CD4-positive, alpha-beta T cell treated with Interleukin-4 for 4 hours (primary cell): ENCODE measurements around the gene RITA1.
"Not testable (repeated sequence)": the region's sequence is repeated elsewhere in the genome, so short reads cannot be mapped to it uniquely, and the experiment has no call there.

Experiments
- DNase-seq: peaks from one replicate; pipeline ENCODE4 v3.0.0-alpha.2; 2020

The RITA1 gene, protein sequence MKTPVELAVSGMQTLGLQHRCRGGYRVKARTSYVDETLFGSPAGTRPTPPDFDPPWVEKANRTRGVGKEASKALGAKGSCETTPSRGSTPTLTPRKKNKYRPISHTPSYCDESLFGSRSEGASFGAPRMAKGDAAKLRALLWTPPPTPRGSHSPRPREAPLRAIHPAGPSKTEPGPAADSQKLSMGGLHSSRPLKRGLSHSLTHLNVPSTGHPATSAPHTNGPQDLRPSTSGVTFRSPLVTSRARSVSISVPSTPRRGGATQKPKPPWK

DNA sequence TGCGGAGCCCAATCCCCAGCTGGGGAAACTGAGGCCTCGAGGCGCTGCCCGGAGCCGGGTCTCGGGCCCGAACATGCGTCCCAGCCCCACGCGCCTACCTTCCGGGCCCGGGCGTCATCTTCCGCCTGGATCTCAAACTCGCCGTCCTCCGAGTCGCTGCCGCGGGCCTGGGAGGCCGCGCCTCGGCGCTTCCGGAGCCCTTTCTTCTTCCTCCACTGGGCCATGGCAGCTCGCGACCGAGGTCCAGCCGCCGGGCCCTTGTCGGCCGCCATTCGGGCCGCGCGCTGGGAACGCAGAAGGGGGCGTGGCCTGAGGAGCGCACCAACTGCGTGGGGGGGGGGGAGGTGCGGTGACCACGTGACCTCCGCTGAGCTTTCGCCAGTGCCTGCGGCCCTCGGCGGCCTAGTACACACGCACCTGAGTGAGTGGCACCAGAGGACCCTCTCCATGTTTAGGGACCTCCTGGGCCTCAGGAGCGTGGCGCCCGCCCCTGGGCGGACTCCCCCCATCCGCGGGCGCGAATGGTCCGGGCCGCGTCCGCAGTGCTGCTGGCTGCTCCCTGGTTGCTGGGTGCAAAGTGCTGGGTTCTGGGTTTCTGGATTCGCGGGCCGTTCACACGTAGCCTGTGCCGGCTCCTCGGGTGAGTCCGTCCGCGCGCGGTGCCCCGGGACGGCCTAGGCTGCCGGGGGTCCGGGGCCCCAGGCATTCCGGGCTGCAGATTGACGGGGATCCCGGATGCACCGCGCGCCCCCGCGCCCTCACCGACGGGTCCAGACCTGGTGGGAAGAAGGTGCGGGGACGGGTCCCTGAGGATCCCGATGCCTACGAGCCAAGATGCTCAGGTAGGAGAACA lies at the start of gene RITA1, which contains the start of gene DDX54:
RITA1 (plus strand) TSS at position 542 of the 853 bp plus-strand sequence. CDS start 1,026 bp downstream, outside the sequence.
DDX54 (minus strand) TSS at position 299 of the 853 bp plus-strand sequence; CDS start at position 272, 27 bp downstream.
- peak; percentile 74 for DNase-seq

DNA sequence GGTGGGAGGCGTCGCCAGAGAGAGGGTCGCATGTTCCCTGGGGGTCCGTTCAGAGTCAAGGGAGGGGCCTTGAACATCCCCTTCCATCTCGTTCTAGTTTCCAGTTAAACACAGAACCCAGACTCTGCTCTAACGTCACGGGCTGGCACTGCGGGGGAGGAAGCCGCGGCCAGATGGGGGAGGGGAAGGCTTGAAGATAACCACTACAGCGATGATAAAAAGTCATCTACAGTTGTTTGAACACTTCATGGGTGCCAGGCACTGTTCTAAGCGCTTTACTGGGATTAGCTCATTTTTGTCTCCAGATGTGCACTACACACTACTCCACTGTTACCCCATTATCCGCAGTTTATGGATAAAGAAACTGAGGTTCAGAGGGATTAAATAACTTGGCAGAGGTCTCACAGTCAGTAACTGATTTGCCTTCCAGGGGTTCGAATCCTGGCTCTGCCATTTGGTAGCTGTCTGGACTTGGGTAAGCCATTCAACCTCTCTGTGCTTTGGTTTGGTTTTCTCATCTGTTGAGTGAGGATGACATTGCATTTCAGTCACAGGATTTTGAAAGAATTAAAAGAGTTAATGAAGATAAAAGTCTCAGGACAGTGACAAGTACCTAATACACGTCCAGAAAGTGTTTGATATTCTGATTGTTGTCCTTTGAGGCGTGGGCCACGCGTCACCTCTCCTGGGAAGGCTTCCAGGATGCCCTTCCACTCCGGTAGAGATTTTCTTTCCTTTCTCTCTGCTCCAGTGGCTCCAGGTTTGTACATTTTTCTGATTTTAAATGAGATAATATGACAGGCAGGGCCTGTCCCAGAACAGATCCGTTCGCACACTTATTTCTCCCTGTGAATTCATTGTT lies 49.2 kb upstream of the RITA1 start:
- peak; percentile 14 for DNase-seq

DNA sequence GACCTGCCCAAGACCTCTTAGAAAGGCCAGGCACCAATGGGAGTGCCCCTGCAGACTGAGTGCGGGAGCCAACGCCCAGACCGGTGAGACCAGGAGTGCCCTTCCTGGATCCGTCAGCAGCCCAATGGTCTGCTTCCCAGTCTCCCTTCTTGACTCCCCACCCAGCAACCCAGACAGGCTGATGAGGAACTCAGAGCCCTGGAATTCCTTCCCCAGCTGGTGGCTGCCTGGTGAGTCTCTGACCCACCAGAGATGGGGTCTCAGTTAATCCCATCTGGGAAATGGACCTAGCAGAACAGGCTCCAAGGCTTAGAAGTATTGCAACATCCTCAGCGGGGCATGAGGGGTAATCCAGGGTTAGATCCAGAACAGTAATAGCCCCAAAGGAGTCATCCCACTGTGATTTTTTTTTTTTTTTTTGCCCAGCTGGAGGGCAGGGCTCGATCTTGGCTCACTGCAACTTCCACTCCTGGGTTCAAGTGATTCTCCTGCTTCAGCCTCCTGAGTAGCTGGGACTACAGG lies 48.5 kb upstream of the RITA1 start:
- no peak for DNase-seq

DNA sequence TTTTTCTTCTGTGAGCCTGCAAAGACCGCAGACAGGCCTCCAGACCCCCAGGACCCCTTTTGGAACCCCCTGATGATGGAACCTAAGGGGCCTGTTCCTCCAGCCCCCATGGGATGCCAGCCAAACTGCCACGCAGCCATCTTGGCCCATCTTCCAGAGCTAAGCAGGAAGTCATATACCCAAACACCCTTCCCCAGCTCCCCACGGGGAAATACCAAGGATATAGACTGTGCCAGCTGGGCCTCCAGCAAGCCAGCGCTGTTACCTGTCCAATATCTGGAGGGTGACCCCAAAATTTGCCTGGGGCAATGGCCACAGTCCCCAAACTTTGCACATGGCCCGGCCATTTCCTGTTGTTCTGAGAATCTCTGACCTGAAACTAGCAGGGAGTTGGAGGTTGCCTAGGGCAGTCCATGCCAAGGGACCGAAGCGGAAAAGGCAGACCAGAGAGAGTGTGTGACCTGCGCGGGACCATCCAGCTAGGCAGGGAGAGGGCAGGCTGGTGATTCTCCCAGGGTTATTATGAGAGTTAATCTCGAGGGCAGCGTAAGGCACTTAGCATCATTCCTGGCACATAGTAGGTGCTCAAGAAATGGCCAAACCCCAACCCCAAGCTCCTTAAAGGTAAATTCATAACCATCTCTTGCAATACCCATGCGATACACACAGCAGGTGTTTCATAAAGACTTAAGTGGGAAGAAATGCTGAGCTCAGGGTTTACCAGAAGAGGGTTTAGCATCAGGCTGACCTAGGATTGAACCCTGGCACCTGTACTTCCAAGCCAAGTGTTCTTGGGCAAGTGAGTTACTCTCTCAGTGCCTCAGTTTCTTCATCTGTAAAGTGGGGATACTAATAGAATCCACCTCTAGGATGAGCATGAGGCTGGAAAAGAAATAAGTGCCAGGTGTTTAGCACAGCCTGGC lies 47.4 kb upstream of the RITA1 start:
- DNase-seq = no peak

DNA sequence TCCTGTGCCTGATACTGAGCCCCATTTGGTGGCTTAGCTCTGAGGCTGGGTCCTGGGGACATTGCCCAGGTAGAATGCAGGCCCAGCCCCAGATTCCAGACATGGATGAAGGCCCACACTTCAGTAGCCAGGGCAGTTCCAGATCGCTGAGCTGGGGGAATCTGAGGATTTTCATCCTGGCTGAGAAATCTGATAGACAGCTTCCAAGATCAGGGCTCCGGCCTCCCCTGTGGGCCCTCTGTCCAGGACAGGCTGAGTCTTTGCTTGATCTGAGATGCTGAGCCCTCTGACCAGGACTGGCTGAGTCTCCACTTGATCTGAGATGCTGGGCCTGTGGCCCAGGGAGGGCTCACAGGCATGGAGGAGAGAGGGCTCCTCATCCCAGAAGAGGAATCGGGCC lies 46.7 kb upstream of the RITA1 start:
- DNase-seq = no peak

DNA sequence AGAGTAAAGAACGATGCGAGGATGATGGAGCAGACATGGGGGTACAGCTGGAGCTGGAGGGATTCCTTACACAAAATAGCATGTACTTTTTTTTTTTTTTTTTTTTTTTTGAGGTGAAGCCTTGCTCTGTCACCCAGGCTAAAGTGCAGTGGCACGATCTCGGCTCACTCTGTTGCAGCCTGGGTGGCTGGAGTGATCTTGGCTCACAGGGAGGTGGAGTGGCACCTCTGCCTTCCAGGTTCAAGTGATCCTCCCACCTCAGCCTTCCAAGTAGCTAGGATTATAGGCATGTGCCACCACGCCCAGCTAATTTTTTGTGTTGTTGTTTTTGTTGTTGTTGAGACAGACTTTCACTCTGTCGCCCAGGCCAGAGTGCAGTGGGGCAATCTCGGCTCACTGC lies 44.8 kb upstream of the RITA1 start:
- DNase-seq = no peak

DNA sequence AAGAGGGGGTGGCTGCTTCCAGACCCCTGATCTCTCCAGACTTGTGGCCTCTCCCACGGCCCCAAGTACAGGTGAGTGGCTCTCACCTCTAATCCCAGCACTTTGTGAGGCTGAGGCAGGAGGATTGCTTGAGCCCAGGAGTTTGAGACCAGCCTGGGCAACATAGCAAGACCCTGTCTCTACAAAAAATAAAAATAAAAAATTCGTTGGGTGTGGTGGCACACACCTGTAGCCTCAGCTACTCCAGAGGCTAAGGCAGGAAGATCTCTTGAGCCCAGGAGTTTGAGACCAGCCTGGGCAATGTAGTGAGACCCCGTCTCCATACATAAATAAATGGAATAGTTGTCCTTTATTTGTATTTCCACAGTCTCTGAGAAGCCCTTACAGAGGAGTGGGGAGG lies 43.8 kb upstream of the RITA1 start:
- not testable (repeated sequence) for DNase-seq

DNA sequence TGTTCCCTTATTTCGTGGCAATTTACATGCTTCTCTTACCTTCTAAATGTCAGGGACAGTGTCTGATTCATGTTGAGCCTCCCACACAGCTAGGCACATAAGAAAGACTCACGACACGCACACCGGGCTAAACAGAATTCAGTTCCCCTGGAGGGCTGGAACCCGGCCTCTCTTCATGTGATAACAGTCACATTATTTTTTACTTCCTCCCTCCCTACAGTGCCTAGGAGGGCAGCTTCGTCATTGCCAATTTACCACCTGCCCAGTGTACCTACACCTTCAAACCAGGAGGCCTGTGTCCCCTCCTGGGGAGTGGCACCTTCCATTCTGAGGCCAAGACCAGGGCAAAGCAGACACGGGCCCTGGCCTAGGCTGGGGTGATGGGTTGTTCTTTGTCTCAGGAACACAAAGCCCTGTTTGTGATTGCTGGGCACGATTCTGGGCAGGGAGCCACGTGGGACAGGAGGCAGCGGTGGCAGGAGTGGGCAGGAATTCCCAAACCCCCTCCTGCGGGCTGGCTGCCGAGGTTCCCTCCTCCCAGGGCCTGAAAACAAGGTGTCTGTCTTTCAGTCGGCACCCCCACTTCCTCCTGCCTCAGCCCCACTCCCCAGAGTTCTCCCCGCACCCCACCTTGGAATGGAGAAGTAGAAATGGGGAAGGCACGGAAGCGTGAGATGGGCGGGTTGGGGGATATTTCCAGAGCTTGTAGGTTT lies 43.2 kb upstream of the RITA1 start:
- peak; percentile 6 for DNase-seq

DNA sequence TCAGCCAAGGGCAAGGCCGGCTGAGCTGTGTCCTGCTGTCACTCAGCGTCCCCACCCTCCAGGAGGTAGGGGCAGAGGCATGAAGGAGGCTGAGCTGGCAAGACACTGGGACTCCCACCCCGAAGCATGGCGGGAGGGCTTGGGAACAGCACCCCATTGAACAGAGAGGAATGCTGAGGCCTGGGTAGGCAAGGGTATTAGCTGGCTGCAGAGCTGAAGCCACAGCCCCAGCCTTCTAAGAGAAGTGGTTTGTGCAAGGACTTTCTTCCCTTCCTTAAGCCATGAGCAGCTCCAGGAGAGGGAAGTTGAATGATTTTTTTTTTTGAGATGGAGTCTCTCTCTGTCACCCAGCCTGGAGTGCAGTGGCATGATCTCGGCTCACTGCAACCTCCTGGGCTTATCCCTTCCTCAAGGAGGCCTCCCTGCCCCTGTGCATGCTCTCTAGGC lies 42.6 kb upstream of the RITA1 start:
- DNase-seq = no peak

DNA sequence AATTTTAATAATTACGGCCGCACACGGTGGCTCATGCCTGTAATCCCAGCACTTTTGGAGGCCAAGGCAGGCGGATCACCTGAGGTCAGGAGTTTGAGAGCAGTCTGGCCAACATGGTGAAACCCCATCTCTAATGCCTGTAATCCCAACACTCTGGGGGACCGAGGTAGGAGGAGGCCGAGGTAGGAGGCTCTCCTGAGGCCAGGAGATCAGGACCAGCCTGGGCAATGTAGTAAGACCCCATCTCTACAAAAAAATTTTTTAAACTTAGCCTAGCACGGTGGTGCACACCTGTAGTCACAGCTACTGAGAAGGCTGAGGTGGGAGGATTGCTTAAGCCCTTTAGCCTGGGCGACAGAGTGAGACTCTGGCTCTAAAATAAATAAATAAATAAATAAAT lies 41.6 kb upstream of the RITA1 start:
- DNase-seq = no peak

DNA sequence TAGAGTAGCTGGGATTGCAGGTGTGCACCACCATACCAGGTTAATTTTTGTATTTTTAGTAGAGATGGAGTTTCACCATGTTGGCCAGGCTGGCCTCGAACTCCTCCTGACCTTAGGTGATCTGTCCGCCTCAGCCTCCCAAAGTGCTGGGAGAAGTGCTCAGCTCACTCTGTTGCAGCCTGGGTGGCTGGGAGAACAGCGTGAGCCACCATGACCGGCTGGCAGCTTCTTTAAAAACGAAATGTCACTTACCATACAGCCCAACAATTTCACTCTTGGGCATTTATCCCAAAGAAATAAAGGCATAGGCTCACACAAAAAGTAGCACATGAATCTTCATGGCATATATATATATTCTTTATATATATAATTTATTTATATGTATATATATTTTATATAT lies 40.7 kb upstream of the RITA1 start:
- DNase-seq = no peak

DNA sequence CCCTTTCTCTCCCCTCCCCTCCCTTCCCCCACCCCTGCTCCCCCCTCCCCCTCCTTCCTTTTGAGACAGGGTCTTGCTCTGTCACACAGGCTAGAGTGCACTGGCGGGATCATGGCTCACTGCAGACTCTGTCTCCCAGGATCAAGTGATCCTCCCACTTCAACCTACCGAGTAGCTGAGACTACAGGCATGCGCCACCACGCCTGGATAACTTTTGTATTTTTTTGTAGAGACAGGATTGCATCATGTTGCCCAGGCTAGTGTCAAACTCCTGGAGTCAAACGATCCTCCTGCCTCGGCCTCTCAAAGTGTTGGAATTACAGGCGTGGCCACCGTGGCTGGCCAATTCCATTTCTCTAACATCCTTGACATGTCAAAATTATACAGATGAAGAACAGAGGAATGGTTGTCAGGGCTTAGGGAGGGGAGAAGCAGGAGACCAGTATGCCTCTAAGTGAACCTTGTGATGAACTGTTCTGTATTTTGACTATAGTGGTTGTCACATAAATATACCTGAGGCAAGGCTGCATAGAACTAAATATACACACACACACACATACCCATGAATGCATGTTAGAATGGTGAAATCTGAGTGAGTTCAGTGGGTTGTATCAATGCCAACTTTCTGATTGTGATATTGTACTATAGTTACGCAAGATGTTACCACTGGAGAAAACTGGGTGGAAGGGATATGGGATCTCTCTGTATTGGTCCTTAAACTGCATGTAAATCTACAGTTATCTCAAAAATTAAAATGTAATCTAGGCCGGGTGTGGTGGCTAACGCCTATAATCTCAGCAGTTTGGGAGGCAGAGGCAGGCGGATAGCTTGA lies 39.6 kb upstream of the RITA1 start:
- DNase-seq = no peak

DNA sequence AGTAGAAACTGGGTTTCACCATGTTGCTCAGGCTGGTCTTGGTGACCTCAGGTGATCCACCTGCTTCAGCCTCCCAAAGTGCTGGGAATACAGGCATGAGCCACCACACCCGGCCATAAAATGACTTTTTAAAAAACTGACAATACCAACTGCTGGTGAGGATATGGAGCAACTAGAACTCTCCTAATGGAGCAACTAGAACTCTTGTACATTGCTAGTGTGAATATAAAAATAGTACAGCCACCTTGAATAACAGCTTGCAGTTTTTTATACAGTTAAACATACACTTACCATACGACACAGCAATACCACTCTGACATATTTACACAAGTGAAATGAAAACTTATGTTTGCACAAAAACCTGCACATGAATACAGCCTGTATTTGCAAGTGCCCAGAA lies 38.5 kb upstream of the RITA1 start:
- no peak for DNase-seq

DNA sequence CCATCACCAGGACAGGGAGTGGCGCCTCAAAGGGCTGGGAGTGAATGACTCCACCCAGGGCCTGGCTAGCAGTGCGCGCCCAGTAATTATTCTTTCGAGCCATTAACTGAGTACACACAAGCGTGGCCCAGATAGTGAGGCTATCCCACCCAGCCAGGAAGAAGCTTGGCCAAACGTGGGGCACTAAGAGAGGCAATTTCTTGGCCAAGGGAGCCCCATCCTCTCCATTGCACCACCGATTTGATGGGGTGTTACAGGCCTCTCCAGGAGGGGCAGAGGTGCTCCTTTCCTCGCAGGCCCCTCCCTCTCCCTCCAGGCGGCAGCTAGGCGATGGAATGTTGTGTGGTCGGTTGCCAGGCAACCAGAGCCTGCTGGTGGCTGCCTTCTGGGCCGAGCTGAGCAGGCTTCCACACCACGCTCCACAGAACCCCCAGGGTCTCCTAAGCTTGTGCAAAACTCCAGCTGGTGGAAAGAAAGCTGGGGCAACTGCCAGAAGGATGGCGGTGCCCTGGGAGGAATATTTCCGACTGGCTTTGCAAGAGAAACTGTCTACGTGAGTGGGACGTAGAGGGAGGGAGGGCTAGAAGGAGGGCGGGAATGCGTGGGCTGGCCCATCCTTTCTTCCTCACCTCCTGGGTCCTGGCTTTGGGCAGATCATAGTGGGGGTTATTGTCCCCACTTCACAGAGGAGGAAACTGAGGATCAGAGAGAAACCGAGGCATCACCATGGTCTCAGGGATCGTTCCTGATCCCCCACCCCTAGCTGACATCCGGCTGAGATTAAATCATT lies 36.0 kb upstream of the RITA1 start, which contains the start of gene CFAP73:
CFAP73 (plus strand) TSS at position 364 of the 790 bp plus-strand sequence; CDS start at position 498, 134 bp downstream.
- no peak for DNase-seq

DNA sequence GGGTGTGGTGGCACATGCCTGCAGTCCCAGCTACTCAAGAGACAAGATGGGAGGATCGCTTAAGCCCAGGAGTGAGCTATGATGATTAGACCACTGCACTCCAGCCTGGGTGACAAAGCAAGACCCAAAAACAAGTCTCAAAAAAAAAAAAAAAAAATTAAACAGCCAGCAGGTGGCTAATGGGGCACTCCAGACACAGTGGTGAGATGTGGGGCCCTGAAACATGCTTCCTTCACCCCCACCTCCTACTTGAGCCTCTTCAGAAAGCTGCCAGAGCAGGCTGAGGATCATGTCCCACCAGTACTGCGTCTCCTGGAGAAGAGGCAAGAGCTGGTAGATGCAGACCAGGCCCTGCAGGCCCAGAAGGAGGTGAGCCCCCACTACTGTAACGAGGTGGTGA lies 33.9 kb upstream of the RITA1 start:
- no peak for DNase-seq

DNA sequence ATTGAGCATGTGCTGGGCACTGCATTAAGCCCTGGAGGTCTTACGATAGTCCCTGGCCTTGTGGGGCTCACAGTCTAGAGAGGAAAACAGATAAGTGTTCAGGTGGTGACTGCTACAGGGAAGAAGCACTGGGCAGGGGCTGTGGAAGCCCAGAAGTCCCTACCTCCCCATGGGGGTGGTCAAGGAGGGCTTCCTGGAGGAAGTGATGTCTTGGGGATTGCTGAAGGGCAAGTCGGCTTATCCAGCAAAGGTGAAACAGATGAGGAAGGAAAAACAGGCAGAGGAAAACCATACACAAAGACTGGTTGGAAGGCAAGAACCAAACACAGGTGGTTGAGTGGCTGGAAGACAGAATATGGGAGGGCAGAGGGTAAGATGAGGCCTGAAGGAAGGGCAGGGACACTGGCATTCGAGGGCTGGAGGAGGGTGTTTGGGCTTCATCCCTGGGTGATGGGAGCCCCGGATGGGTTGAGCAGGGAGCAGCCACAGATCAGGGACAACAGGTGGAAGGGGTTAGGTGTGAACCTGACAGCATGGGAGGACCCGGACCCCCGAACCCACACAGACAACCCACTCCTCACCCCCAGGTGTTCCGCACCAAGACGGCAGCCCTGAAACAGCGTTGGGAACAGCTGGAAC lies 33.2 kb upstream of the RITA1 start:
- no peak for DNase-seq

DNA sequence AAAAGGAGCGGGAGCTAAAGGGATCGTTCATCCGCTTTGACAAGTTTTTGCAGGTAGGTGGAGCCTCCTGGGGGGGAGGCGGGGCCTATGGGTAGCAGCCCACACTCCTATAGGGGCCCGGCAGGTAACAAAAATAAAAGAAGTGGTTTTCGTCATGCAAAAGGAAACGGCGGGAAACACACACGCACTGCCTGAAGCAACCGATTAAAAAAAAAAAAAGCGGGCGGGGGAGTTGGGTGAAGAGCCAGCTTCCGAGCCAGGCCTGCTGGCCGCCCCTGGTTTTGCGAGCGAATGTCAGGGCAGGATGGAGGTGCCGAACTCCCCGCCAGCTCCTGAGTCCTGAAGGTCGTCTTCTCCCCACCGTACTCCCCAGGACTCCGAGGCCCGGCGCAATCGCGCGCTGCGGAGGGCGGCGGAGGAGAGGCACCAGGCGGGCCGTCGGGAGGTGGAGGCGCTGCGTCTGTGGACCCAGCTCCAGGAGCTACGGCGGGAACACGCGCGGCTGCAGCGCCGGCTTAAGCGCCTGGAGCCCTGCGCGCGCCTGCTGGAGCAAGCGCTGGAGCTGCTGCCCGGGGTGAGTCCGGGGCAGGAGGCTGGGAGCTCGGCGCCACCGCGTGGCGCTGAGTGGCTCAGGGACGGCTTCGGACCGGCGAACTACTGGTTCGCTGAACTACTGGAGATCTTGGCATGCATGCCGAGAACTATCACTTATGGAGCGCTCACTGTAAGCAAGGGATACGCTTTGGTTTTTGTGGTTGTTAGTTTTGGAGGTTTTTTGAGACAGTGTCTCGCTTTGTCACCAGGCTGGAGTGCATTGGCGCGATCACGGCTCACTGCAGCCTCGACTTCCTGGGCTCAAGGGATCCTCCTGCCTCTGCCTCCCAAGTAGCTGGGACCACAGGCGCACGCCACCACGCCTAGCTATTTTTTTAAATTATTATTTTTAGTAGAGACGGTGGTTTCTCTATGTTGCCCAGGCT lies 32.4 kb upstream of the RITA1 start:
- peak; percentile 54 for DNase-seq
